HG03139 (cell line): ENCODE data around the gene MYH14.

Source experiments
- ATAC-seq: cut with Tn5 transposase; IDR thresholded peaks from one replicate; pipeline ENCODE4 v1.9.1; 2021; ENCODE audit not compliant: unreplicated experiment

MYH14 gene

DNA sequence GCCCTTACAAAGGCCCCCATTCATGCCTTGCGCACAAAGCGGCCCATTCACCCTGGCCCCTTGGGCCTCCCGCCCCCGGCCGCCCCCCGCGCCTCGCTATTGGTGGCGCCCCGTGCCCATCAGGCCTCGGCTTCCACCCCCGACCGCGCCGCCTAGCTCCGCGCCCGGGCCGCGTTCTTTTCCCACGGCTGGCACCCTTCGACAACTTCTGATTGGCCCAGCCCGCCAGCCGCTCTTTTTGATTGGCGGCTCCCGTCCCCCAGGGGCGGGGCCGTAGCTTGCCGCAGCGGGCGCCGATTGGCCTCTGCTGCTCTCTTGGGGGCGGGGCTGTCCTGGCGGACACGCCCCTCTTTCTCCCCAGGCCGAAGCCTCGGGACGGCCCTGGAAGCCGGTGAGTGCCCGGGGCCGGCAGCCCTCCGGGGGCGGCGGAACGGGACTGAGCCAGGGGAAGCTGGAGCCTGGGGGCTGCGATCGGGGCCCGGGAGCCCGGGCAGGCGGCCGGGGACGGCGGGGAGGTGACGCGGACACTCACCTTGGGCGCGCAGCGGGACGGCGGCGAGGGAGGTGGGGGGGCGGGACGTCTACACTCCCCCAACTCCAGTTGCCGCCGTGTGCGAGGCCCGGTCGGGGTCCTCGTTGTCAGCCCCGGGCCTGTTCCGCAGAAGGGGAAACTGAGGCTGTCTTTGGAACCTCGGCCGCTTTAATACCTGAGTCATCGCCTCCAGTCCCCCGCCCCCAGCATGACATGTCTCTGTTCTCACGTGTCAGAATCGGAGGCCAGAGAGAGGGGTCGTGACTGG is at the start of gene MYH14:
Gene MYH14, plus strand, starts transcription at position 342 of the 800 bp plus-strand sequence. CDS start 6,744 bp downstream, outside the sequence.
- ATAC-seq, result no peak

- ATAC-seq, result no peak
These were observed 48.9 kb upstream of the MYH14 start for GRCh38 chr19:50154529-50154928.

GRCh38 chr19:50155520-50156109 is 47.8 kb upstream of the MYH14 start:
- no peak for ATAC-seq

DNA sequence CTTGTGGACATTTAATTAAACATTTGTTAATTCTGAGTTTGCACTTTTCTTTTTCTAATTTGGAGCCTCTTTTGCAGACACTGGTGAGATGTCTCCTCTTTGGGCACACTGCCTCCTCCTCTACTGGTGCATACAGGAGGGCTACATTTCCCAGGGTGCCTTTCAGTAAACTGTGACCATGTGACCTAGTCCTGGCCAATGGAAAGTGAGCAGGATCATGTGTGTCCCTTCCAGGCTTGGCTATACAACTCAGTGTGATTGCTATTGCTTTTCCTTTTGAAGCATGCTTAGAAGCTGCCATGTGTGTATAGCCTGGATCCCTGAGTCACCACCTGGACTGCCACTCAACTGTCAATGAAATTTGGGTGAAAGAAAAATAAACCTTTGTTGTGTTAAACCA is 44.8 kb upstream of the MYH14 start:
- no peak for ATAC-seq

DNA sequence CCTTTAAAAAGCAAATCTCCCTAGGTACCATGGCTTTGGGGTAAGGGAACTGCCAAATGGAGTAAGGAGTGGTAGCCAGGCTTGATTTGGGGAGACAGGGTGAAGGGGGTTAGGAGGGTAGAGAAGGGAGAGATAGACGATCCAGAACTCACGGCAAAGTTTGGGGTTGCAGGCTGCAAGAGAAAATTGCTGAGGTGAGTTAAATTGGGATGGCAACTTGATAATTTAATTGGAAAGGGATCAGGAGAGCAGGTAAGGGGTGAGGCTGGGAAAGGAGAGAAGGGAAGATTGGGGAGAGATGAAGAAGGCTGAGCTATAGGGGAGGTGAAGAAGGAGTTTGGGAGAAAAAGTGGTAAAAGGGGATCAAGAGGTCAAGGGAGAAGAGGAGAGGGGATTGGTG is 44.3 kb upstream of the MYH14 start:
- no peak for ATAC-seq

- ATAC-seq, result no peak
These were observed 40.4 kb upstream of the MYH14 start, which contains the start of gene IZUMO2 for GRCh38 chr19:50162988-50163387. TSS of gene IZUMO2 (minus strand) at chr19:50163281. CDS start at chr19:50163194, 87 bp downstream.

DNA sequence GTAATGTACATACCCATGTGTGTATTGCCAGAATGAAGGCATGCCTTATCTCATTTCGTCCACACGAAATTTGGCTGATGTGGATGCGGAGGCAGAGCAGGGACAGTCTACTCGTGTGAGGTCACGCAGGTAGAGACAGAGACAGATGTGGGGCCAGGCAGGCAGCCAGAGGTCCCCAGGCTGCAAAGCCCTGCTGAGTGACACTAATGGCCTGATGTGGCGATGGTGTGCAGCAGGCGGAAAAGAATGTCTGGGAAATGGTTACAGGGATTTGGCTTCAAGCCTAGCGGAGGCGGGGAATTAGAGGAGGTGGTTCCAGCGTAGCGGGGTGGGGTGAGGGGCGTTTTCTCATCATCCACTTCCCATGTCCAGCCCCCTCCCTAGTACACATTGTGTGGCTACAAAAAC is 36.1 kb upstream of the MYH14 start:
- no peak for ATAC-seq

DNA sequence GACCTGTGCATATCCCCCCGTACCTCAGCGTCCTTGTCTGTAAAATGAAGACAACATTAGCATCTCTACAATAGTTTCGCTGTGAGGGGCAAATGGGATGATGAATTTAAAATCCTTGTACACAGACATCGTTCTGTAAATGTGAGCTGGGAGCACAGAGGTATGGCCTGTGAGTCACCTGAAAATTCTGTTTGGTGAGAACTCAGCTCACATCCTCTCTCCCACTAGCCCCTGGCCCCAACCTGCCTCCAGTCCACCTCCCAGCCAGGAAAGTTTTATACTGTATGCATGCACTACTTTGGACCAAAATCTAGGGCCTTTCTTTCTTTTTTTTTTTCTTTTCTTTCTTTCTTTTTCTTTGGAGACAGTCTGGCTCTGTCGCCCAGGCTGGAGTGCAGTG is 31.7 kb upstream of the MYH14 start:
- no peak for ATAC-seq

- ATAC-seq, result no peak
These were observed 30.7 kb upstream of the MYH14 start for GRCh38 chr19:50172726-50173125.

GRCh38 chr19:50173127-50173526 is 30.3 kb upstream of the MYH14 start:
- no peak for ATAC-seq

DNA sequence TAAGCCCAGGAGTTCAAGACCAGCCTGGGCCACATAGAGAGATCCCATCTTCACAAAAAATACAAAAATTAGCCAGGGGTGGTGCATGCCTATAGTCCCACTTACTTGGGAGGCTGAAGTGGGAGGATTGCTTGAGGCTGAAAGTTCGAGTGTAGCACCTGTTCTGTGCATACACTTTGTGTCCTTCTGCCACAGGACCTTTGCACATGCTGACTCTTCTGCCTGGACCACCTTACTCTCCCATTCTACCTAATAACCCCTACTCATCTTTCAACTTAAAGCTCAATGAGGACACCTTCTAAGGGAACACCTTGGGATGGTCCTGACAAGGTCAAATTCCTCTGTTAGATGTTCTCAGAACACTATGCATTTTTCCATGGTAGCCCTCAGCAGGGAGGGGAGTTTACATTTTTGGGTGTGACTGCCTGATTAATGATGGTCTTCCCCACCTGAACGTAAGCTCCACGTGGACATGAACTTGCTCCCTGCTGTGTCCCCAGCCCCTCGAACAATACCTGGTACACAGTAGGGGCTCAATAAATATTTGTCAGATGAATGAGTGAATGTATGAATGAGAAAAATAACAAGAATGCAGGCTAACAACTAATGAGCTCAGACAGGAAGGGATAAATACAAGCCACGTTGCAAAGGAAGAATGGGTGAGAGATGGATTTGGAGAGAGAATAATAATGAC is 29.2 kb upstream of the MYH14 start:
- ATAC-seq, result no peak

GRCh38 chr19:50175924-50176323 is 27.5 kb upstream of the MYH14 start:
- no peak for ATAC-seq

GRCh38 chr19:50176775-50177174 is 26.6 kb upstream of the MYH14 start:
- ATAC-seq, result no peak

- no peak for ATAC-seq
These were observed 25.1 kb upstream of the MYH14 start for GRCh38 chr19:50178320-50178719.

DNA sequence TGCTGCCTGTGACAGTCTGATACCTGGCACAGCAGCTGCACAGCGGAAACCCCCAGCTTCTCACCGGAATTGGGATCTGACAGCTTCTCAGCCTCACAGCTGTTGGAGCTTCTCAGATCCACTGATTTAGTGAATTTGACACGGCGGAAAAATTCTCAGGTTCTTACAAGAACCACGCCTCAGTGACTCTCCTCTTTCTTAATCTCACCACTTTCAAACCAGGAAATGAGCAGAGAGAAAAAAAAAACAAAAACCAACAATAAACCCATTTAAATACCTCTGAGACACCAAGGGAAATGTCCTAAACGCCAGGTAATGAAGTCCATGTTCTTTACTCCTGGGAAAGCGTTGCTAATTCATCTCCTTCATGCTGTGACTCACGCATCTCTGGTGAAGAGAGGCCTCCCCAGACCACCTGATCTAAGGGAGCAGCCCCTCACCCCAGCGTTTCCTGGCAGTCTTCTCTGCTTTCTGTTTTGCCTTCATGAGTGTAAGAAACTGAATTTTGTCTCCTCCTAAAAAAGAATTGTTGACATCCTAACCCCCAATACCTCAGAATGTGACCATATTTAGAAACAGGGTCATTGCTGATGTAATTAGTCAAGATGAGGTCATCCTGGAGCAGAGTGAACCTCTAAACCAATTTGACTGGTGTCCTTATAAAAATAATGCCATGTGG is 24.4 kb upstream of the MYH14 start:
- no peak for ATAC-seq

DNA sequence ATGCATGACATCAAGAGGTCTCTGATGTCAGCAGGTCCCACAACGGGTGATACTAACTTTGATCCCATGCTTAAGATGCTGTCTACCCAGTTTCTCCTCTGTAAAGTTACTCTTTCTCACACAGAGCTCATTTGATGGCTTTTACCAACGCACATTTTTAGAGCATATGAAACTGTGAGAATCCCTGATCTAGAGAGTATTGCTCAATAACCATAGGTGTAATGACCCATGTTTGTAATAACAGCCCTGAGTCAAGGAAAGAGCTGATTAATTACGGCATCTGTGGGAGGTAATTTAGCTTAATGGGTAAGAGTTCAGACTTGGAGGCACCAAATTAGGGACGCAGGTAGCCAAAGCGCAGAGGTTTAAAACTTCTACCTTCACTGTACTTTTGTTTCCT is 22.3 kb upstream of the MYH14 start:
- no peak for ATAC-seq

DNA sequence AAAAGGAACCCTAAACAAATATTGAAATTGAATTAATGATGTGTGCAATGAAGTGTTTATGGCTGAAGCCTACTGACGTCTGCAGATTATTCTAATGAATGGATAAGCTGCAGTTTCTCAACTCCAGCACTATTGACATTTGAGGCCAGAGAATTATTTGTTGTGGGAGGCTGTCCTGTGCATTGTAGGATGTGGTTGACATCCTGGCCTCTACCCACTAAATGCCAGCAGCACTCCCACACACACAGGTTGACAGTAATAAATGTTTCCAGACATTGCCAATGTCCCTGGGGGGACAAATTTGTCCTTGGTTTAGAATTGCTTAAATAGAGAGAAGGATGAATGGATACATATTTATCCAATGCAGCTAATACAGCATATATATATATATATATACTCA is 19.2 kb upstream of the MYH14 start:
- no peak for ATAC-seq

DNA sequence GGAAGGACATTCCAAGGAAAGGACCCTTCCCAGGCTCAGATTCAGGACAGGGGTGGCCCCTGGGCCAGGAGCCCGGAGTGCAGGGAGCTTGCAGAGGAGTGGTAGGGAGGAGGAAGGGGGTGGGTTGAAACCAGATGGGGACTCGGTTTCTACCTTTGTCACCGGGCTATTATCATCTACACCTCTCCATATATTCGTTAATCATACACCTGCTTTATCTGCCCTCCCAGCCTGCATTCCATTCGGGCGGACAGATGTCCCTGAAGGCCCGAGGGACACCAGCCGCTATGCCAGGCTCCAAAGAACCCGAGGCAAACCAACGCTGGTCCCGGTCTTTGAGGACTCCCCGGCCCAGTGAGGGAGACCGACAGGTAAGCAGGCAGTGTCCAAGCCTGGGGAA is 15.5 kb upstream of the MYH14 start:
- no peak for ATAC-seq

- no peak for ATAC-seq
These were observed 14.1 kb upstream of the MYH14 start for GRCh38 chr19:50189331-50189730.

DNA sequence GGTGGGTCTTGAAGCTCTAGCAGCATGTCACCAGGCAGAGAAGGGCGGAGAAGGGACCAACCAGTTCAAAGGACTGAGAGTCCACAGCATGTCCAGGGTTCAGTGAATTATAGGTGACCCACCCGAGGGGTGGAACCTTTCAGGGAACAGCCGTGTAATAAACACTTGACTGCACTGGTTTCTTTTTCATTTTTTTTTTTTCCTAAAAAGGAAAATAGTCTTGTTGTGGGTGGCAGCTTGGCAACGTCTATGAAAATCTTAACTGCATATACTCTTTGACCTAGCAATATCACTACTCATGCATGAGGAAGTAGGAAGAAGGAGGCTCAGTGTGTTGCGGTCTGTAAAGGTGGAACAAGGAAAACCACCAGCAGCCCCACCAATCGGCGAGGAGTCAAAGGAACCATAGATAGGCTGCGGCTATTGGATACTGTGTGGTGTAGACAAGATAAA is 13.0 kb upstream of the MYH14 start:
- ATAC-seq, result no peak

DNA sequence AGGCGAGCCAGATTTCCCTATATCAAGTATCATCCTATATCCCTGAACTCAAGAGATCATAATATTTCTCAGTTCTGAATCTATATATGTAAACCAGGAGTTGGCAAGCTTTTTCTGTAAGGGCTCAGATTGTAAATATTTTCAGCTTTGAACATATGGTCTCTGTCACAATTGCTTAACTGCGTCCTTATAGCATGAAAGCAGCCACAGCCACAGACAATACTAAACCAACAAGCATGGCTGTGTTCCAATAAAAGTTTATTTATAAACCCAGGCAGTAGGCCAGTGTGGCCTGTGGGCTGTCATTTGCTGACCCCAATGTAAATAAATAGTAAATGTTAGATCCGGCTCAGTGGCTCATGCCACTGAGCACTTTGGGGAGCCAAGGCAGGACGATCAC is 12.2 kb upstream of the MYH14 start:
- no peak for ATAC-seq
